GM20000 (cell line): ENCODE data around the gene RBMS3.
A peak's percentile ranks its signal among the peaks of the same experiment; 100 is the strongest.

Experiments
- DNase-seq: peaks from one replicate; pipeline ENCODE4 v3.0.0; 2012; ENCODE audit warnings: low spot score
- TF ChIP-seq, protein P1 (sequence below): IDR thresholded peaks from 2 replicates; pipeline ENCODE4 v1.5.1; 2012; ENCODE audit warnings: mild to moderate bottlenecking, control low read depth; ENCODE audit errors: extremely low read depth, missing control alignments

Gene RBMS3

DNA sequence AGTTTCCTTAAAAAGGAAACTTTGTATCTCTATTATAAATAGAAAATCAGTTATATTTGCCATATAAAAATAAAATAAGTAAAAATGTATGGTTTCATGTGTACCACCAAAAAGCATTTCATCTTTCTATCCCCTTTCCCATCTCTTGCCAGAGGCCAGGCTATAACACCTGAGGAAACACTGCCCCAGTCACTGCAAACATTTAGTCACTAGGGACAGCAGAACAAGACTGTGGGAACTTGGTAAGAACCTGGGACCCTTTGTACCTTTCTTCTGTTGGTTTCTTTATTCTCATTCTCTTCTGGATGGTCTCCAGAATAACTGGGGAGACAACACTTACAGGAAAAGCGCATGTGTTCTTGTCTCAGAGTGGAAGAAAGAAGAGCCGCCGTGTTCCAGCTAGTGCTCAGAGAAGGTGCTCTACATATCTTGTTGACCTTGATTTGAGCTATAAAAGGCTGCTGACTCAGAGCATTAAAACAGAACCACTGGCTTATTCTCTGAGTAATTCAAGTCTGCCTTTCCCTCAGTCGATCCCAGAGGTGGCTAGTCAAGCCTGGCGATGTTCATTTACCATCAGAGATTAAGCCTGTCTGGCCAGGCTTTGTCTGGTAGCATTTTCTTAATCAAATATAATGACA is 361.6 kb downstream of the RBMS3 start:
- no peak for DNase-seq
- TF ChIP-seq, protein P1, sequence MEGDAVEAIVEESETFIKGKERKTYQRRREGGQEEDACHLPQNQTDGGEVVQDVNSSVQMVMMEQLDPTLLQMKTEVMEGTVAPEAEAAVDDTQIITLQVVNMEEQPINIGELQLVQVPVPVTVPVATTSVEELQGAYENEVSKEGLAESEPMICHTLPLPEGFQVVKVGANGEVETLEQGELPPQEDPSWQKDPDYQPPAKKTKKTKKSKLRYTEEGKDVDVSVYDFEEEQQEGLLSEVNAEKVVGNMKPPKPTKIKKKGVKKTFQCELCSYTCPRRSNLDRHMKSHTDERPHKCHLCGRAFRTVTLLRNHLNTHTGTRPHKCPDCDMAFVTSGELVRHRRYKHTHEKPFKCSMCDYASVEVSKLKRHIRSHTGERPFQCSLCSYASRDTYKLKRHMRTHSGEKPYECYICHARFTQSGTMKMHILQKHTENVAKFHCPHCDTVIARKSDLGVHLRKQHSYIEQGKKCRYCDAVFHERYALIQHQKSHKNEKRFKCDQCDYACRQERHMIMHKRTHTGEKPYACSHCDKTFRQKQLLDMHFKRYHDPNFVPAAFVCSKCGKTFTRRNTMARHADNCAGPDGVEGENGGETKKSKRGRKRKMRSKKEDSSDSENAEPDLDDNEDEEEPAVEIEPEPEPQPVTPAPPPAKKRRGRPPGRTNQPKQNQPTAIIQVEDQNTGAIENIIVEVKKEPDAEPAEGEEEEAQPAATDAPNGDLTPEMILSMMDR, result no peak

DNA sequence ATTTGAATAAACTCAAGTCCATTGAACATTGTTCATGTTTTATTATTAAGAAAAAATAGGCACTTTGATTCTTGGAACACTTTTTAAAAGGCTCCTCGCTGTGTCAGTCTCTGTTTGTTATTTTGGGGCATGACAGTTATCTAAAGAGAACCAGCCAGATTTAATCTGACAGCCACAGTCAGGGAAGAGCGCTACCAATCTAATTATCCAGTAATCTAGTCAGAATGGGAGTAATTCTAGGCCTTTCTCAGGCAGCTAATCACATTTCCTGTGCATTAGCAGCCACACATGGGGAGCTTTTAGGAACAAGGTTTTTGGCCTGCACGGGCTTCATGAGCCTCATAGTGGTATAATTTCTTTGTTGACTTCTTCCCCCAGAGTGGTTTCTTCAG is 362.2 kb downstream of the RBMS3 start:
- TF ChIP-seq, protein P1, result no peak
- no peak for DNase-seq

DNA sequence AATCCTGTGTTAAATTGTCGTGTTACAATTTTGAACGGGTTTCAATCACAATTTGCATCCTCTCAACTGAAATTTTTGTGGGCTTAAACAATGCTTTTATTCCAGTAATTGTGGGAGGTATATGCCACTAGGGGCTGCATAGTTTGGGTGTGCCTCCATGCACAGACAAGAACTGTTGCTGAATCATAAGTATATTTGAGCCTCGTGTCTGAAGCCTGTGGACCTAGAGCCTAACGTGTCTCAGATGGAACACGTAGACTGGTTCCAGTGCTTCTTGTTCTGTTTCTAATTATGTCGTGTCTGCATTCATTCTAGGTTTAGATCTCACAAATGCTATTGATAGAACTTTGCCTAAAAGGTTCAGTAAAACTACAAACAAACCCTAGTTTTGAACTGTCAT is 363.4 kb downstream of the RBMS3 start:
- no peak for DNase-seq
- TF ChIP-seq, protein P1, result no peak

DNA sequence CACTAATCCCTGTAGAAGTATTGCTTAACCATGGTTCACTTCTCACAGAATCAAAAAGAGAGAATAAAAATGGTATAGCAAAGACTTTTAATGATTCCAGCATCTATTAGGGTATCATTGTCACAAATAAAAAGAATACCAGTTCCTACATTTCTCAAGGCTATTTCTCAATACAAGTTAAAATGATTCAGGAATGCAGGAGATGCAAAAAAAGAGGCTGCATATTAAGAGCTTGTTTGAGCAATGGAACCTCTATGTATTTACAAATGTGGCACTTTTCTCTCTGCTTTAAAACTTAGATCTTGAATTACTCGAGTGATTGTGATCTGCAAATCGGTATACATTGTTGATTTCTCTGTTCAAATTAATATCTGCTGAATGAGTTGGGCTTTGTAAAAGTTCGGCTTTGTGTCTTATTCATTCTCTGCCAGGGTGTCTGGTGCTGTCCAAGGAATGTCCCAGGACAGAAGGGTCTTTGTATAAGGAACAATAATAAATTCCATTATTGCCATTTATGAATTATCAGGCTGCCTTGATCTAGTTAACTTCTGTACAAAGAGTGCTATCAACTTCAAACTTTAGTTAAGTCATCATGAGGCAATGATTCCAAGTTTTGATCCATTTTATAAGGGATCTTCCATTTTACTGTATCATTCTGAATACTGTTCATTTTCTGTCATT is 364.2 kb downstream of the RBMS3 start:
- TF ChIP-seq, protein P1, result no peak
- DNase-seq, result no peak

DNA sequence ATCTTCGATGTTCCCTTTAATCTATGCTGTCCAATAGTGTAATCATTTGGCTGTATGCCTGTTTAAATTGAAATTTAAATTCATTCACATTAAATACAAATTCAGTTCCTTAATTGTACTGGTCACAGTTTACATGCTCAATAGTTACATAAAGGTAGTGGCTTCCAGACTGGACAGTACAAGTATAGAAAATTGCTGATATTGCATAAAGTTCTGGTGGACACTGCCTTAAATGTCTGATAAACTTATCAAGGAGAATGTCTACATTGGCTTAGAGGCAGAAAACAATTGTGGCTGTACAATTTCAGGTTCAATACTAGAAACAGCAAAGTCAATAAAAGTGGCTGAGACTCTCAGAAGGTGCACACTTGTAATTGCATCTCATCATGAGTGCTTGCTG is 365.2 kb downstream of the RBMS3 start:
- TF ChIP-seq, protein P1, result no peak
- no peak for DNase-seq

DNA sequence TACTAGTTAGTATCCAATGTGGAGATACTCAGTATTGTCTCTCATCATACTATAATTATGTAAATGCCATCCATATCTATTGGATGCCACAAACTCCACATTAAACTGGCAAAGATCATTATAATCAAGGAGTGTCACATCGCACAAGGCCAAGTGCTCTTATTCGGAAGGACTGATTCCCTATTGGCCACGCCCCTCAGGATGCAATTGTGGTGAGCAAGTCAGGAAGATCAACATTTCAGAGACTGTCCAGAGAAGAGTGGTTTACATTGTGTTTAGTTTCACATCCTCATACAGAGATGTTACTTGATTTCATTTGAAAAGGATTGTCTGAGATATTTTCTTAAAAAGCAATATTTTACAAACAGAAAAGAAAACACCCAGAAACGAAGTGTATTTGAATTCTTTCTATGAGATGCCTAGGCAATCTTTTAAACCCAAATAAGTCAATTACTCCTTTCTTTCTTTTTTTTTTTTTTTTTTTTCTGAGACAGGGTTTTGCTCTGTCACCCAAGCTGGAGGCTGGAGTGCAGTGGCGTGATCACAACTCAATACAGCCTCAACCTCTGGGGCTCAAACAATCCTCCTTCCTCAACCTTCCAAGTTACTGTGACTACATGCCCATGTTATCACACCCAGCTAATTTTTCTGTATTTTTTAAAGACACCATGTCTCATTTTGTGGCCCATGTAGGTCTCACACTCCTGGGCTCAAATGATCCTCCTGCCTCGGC is 369.1 kb downstream of the RBMS3 start:
- TF ChIP-seq, protein P1, result no peak
- peak; percentile 2 for DNase-seq

DNA sequence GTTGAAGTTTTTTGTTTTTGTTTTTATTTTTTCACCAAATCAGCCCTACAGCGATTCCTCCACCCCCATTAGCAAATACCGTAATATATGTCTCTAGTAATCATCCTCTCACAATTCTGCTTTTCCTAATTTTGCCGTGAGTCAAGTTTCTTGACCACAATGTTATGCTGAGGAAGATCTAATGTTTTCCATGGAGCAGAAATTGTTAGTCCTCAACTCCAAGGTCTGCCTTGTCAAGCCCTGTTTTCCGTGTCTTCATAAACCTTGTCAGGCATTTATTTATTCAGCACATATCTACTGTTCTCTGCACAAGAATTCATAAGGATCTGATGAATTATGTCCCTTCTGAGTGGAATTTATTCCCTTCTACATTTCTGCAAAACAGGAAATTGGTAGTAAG is 372.8 kb downstream of the RBMS3 start:
- TF ChIP-seq, protein P1, result no peak

More for the DNA sequence above, 372.8 kb downstream of the RBMS3 start:
- DNase-seq, result no peak
